ENCODE results near the gene ERCC6. TPM values are rescaled to one million over a fixed set of nuclear protein-coding genes. Genes with fewer than 3 reads are reported as not detected.

Gene ERCC6
- total RNA-seq, 1 donor from 2014 or later, result 19.9 TPM

DNA sequence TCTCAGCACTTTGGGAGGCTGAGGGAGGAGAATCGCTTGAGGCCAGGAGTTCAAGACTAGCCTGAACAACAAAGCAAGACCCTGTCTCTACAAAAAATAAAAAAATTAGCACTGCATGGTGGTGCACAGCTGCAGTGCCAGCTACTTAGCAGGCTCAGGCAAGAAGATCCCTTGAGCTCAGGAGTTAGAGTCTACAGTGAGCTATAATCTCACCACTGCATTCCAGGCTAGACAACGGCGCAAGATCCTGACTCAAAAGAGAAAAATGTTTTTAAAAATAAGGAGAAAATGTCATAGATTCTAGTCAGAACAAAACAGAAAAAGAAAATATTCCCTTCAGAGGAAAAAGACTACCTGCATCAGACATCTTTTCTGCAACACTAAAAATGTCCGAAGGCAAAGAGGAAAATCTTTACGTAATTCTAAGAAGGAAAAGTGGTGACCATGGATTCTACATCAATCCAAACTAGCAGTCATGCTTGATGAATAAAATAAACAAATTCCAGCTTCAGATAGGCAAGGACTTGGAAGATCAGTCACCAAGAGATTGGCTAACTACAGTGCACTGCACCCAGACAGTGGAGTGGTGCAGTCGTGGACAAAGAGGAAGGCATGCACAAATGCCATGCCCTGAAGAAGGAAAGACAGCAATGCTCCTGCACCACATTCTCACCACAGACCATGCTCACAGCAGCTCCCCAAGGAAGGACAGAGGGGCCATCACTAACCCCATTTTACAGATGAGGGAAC lies 54.3 kb downstream of the ERCC6 start:
- no peaks in the 10 kb centered on the region for H3K9me3 ChIP-seq (replicated peaks)
- H3K36me3 ChIP-seq, result peaks cover 35% of the 10 kb centered on the region
- no peak overlapping the region for H3K4me3 ChIP-seq
- no peak for DNase-seq
- TF ChIP-seq CTCF (IDR thresholded peaks at IDR 0.05; ENCODE audit: borderline replicate concordance), result no peak
- intact Hi-C loops (cut with micrococcal nuclease), result no loop called here
- H3K27me3 ChIP-seq (ENCODE audit: low read depth), result no peaks in the 10 kb centered on the region
- no peaks in the 10 kb centered on the region for H3K4me1 ChIP-seq
- H3K27ac ChIP-seq (replicated peaks), result no peak overlapping the region

DNA sequence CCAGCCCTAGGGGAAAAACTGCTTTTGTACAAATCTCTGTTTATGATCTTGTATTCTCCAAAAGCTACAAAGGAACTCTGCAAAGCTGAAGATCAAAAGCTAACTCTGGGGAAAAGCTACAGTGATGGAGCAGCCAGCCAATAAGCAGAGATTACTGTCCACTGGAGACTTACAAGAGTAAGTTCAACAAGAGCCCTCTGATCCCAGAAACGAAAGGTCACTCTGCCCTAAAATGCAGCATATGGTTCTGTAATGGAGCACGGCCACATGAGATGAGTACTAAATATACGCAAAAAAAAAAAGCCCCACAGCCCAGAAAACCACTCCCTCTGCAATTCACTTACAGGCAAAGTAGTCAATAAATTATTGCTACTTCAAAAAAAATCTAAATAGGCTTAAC lies 60.1 kb downstream of the ERCC6 start:
- H3K27ac ChIP-seq (replicated peaks), result no peak overlapping the region
- no peaks in the 10 kb centered on the region for H3K9me3 ChIP-seq (replicated peaks)
- peaks cover 86% of the 10 kb centered on the region for H3K36me3 ChIP-seq
- no peaks in the 10 kb centered on the region for H3K4me1 ChIP-seq
- intact Hi-C loops (cut with micrococcal nuclease), result no loop called here
- no peak overlapping the region for H3K4me3 ChIP-seq
- DNase-seq, result no peak
- no peaks in the 10 kb centered on the region for H3K27me3 ChIP-seq (ENCODE audit: low read depth)
- TF ChIP-seq CTCF (IDR thresholded peaks at IDR 0.05; ENCODE audit: borderline replicate concordance), result no peak

- H3K27me3 ChIP-seq (ENCODE audit: low read depth), result no peaks in the 10 kb centered on the region
- intact Hi-C loops (cut with micrococcal nuclease), result no loop called here
- H3K4me1 ChIP-seq, result no peaks in the 10 kb centered on the region
- H3K36me3 ChIP-seq, result peaks cover 92% of the 10 kb centered on the region
- no peak overlapping the region for H3K4me3 ChIP-seq
- no peak overlapping the region for H3K27ac ChIP-seq (replicated peaks)
- TF ChIP-seq CTCF (IDR thresholded peaks at IDR 0.05; ENCODE audit: borderline replicate concordance), result no peak
- no peaks in the 10 kb centered on the region for H3K9me3 ChIP-seq (replicated peaks)
- no peak for DNase-seq
These were observed 64.0 kb downstream of the ERCC6 start for GRCh38 chr10:49474901-49475300.

DNA sequence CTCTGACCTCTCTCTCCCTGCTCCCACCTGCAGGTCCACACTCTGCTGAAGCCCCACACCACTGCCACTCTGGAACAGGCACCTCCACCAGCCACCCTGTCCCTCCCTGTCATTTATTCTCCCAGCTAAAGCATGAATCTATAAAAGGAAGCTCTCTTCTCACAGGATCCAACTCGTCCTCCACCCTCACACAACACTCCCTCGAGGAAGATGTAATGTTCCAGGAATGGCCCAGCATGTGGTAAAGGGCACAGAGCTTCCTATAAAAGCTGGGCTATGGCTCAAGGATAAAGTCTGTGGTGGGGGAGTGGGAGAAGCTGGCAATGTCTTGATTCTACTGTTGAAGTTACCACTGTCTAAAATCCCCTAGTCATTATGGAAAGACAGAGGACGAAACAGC lies 67.4 kb downstream of the ERCC6 start:
- H3K9me3 ChIP-seq (replicated peaks), result no peaks in the 10 kb centered on the region
- peaks cover 98% of the 10 kb centered on the region for H3K36me3 ChIP-seq
- no peak for DNase-seq
- no peak for TF ChIP-seq CTCF (IDR thresholded peaks at IDR 0.05; ENCODE audit: borderline replicate concordance)
- no peaks in the 10 kb centered on the region for H3K27me3 ChIP-seq (ENCODE audit: low read depth)
- no peak overlapping the region for H3K27ac ChIP-seq (replicated peaks)
- no peaks in the 10 kb centered on the region for H3K4me1 ChIP-seq
- H3K4me3 ChIP-seq, result no peak overlapping the region
- intact Hi-C loops (cut with micrococcal nuclease), result no loop called here

GRCh38 chr10:49465736-49466135 lies 73.2 kb downstream of the ERCC6 start:
- no peak for DNase-seq
- TF ChIP-seq CTCF (IDR thresholded peaks at IDR 0.05; ENCODE audit: borderline replicate concordance), result no peak
- no peak overlapping the region for H3K4me3 ChIP-seq
- no peaks in the 10 kb centered on the region for H3K4me1 ChIP-seq
- H3K36me3 ChIP-seq, result peaks cover 76% of the 10 kb centered on the region
- peaks cover 8% of the 10 kb centered on the region for H3K9me3 ChIP-seq (replicated peaks)
- intact Hi-C loops (cut with micrococcal nuclease), result no loop called here
- H3K27ac ChIP-seq (replicated peaks), result no peak overlapping the region
- H3K27me3 ChIP-seq (ENCODE audit: low read depth), result no peaks in the 10 kb centered on the region

Other genes starting within 250 kb of the ERCC6 start
- gene C10orf71, start 240.0 kb downstream of the ERCC6 start, total RNA-seq, result 136 TPM
- not detected for gene DRGX, start 143.0 kb downstream of the ERCC6 start, total RNA-seq
- gene SLC18A3, start 71.2 kb upstream of the ERCC6 start, total RNA-seq, result not detected
- not detected for gene CHAT, start 74.9 kb upstream of the ERCC6 start, total RNA-seq
- not detected for gene C10orf53, start 140.5 kb upstream of the ERCC6 start, total RNA-seq
- gene OGDHL, start 223.2 kb upstream of the ERCC6 start, total RNA-seq, result 4.5 TPM

Data from left ventricle myocardium inferior (tissue), 1 donor.